Breast epithelium (tissue), 4 donors: ENCODE data around the gene GPER1. TPM values are rescaled to one million over a fixed set of nuclear protein-coding genes. Genes with fewer than 3 reads are reported as not detected.
"Not testable (repeated sequence)": the region's sequence is repeated elsewhere in the genome, so short reads cannot be mapped to it uniquely, and the experiment has no call there.

Source experiments
- DNase-seq, 2 donors: peaks; one replicate each; pipeline ENCODE4 v3.0.0-alpha.2; 2019; ENCODE audit warnings: low spot score in 2 of 2
- H3K27ac ChIP-seq, 2 donors: fragments of 200-600 bp; sonication (generic) in 1 of 2; one replicate each; pipeline ENCODE4 v1.5.1; 2016 to 2019; ENCODE audit warnings: mild to moderate bottlenecking in 1 of 2
- H3K27me3 ChIP-seq, 2 donors: fragments of 200-600 bp; sonication (generic) in 1 of 2; one replicate each; pipeline versions ENCODE4 v1.5.1 to v1.6.0; 2017 to 2019; ENCODE audit warnings: control low read depth in 1 of 2, mild to moderate bottlenecking in 1 of 2
- H3K36me3 ChIP-seq: fragments of 200-600 bp; one replicate; pipeline ENCODE4 v1.5.1; 2019
- H3K4me1 ChIP-seq, 2 donors: fragments of 200-600 bp; sonication (generic); one replicate each; pipeline ENCODE4 v1.5.1; 2016 to 2019; ENCODE audit warnings: control low read depth in 1 of 2
- H3K4me3 ChIP-seq, 3 donors: fragments of 200-600 bp; sonication (generic); 1 replicate in 2 of 3; 2 replicates in 1 of 3; pipeline ENCODE4 v1.5.1; 2016 to 2019; ENCODE audit warnings: mild to moderate bottlenecking in 3 of 3, moderate library complexity in 2 of 3
- H3K9me3 ChIP-seq, 2 donors: fragments of 200-600 bp; sonication (generic) in 1 of 2; one replicate each; pipeline ENCODE4 v1.5.1; 2016 to 2019; ENCODE audit warnings: control low read depth in 1 of 2
- POLR2A ChIP-seq: fragments of 450-650 bp; IDR thresholded peaks from one replicate; pipeline ENCODE4 v1.6.1; 2016; ENCODE audit warnings: antibody characterized with exemption, mild to moderate bottlenecking, moderate library complexity
- POLR2AphosphoS5 ChIP-seq, 3 donors: sonication (generic); formaldehyde crosslinking; IDR thresholded peaks; one replicate each; pipeline ENCODE4 v1.6.1; 2017; ENCODE audit warnings: antibody characterized with exemption in 3 of 3
- intact Hi-C: fragments of 100-400 bp; cut with DNase I; formaldehyde crosslinking; loops from one replicate; pipeline ENCODE4 v1.15.1; 2023; ENCODE audit warnings: low total_unique reads
- total RNA-seq, 3 donors: library from RNA; depleted of rRNA; stranded (reverse); fragments of >200 nt; gene quantifications; one replicate each; pipeline ENCODE4 v1.1.0, GENCODE V29; 2016
- TF ChIP-seq, protein P1 (sequence below), 3 donors: fragments of 450-650 bp; IDR thresholded peaks; one replicate each; pipeline ENCODE4 v1.5.1; 2016 to 2017; ENCODE audit warnings: antibody characterized with exemption in 3 of 3, mild to moderate bottlenecking in 3 of 3, moderate library complexity in 3 of 3

GPER1 gene
- total RNA-seq, 3 donors from 2014 or later, result 2.6 to 3.3 (median 3.2) TPM

DNA sequence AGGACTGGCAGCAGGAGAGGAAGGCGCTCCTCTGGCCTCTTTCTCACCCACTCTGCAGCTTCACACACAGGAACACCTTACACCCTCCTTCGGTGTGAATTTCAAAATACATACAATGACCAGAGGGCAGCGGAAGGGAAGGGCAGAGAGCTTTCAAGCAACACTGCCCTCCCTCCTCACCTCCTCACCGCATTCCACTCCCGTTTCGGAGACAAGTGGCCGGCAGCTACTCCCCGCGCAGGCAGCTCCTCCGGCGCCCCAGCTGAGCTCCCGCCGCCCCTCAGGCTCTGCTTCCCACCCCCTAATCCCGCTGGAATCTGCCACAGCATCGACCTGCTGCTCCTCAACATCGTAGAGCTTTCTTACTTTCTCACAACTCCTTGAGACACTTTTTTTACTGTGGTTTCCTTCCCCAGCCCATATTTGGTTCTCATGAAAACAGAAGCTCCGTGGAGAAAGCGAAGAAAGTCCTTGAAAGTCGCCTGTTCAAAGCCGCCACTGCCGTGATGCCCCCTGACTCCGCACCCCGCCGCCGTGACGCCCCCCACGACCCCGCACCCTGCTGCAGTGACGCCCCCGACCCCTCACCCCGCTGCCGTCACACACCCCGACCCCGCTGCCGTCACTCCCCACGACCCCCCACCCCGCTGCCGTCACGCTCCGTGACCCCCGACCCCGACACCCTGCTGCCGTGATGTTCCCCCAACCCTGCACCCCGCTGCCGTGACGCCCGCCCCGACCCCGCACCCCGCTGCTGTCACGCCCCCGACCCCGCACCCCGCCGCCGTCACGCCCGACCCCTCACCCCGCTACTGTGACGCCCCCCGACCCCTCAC is 14.6 kb upstream of the GPER1 start:
- DNase-seq, result no peak
- no peak overlapping the region for H3K27ac ChIP-seq
- no peaks in the 10 kb centered on the region for H3K27me3 ChIP-seq
- H3K36me3 ChIP-seq, result no peaks in the 10 kb centered on the region
- intact Hi-C loops, result no loop called here
- H3K4me1 ChIP-seq, result no peaks in the 10 kb centered on the region
- no peak overlapping the region for H3K4me3 ChIP-seq
- no peaks in the 10 kb centered on the region for H3K9me3 ChIP-seq
- TF ChIP-seq, protein P1, sequence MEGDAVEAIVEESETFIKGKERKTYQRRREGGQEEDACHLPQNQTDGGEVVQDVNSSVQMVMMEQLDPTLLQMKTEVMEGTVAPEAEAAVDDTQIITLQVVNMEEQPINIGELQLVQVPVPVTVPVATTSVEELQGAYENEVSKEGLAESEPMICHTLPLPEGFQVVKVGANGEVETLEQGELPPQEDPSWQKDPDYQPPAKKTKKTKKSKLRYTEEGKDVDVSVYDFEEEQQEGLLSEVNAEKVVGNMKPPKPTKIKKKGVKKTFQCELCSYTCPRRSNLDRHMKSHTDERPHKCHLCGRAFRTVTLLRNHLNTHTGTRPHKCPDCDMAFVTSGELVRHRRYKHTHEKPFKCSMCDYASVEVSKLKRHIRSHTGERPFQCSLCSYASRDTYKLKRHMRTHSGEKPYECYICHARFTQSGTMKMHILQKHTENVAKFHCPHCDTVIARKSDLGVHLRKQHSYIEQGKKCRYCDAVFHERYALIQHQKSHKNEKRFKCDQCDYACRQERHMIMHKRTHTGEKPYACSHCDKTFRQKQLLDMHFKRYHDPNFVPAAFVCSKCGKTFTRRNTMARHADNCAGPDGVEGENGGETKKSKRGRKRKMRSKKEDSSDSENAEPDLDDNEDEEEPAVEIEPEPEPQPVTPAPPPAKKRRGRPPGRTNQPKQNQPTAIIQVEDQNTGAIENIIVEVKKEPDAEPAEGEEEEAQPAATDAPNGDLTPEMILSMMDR (IDR thresholded peaks at IDR 0.05), result no peak
- TF ChIP-seq POLR2A (no peak), POLR2AphosphoS5 (IDR thresholded peaks at IDR 0.05) (no peak)

- intact Hi-C loops, H3K27ac ChIP-seq, H3K9me3 ChIP-seq, H3K36me3 ChIP-seq, DNase-seq, H3K4me3 ChIP-seq, H3K27me3 ChIP-seq, H3K4me1 ChIP-seq: not testable (repeated sequence)
Observed at GRCh38 chr7:1074018-1074417, 13.9 kb upstream of the GPER1 start.

DNA sequence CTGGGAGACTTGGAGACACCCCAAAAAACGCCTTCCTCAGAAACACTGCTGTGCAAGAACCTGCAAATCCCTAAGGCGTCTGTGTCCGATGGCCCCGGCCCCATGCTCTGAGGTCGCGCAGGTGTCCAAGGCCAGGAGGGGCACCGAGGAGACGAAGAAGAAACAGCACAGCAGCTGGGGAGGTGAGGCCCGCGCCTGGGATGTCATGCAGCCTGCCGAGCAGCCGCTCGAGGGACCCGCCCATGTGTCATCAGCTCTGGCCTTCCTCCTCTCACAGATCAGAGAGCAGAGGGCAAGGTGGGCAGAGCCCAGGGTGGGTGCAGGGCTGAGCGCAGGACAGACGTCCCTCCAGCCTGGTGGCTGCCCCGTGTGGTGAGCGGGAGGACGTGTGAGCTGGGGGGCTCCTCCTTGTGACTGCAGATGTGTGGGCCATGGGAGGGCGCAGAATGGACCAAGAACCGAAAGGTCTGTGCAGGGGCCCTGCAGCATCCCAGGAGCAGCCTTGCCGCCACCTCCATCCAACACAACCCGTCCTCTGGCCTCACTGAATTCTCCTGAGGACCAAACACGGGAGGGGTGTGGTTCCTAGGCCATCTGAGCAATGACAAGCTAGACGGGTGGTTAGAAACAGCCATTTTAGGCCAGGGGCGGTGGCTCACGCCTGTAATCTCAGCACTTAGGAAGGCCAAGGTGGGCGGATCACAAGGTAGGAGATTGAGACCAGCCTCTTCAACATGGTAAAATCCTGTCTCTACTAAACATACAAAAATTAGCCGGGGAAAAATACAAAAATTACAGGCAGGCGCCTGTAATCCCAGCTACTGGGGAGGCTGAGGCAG is 13.1 kb upstream of the GPER1 start:
- TF ChIP-seq, protein P1 (IDR thresholded peaks at IDR 0.05), result no peak
- TF ChIP-seq POLR2A (no peak), POLR2AphosphoS5 (IDR thresholded peaks at IDR 0.05) (no peak)
- intact Hi-C loops, result no loop called here
- no peak for DNase-seq
- no peaks in the 10 kb centered on the region for H3K36me3 ChIP-seq
- H3K9me3 ChIP-seq, result no peaks in the 10 kb centered on the region
- no peak overlapping the region for H3K4me3 ChIP-seq
- H3K4me1 ChIP-seq, result no peaks in the 10 kb centered on the region
- no peak overlapping the region for H3K27ac ChIP-seq
- no peaks in the 10 kb centered on the region for H3K27me3 ChIP-seq

DNA sequence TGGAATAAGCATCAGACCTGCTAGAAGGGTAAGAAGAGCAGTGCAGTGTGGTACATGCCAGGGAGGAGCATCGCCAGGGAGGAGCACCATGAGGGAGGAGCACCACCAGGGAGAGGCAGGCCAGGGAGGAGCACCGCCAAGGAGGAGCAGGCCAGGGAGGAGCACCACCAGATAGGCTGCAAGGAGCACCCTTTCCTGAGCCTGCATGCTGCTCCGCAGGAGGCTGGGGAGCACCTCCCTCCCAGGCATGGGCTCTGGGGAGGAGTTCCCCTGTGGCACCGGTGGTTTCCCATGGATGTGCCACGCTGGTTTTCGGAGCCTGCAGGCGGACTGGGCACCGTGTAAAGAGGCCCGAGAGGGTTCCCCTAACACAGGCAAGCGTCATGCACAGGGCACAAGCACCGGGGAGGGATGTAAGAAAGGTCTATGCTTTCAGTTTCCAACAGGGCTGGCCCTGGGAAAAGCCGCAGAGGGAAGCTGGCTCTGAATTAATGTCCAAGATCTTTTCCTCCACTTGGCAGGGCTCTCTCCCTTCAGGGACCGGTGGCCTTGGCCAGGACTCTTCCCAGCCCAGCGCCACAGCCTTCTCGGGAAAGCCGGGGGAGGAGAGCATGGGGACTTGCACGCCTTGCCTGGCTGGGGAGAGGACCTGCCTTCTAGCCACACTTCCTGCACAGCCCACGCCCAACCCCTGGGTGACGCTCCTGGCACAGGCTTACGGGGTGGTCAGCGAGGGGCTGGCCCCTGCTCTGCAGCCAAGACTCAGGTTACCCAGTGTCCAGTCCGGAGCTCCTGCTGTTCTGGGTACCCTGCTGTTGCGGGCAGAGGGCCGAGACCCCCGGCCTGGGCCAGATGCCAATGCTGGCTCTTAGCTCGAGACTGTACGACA is 11.5 kb upstream of the GPER1 start:
- TF ChIP-seq POLR2A (no peak), POLR2AphosphoS5 (IDR thresholded peaks at IDR 0.05) (no peak)
- TF ChIP-seq, protein P1 (IDR thresholded peaks at IDR 0.05), result no peak
- H3K27me3 ChIP-seq, result no peaks in the 10 kb centered on the region
- intact Hi-C loops, result no loop called here
- no peaks in the 10 kb centered on the region for H3K36me3 ChIP-seq
- peak overlapping the region; percentile 13 to 51 (median 30) for H3K4me3 ChIP-seq
- no peaks in the 10 kb centered on the region for H3K9me3 ChIP-seq
- no peaks in the 10 kb centered on the region for H3K4me1 ChIP-seq
- no peak for DNase-seq
- peak overlapping the region in 1 of 2 donors; percentile 70 for H3K27ac ChIP-seq

GRCh38 chr7:1078519-1078918 is 9.4 kb upstream of the GPER1 start:
- intact Hi-C loops, result no loop called here

More at GRCh38 chr7:1078519-1078918, 9.4 kb upstream of the GPER1 start:
- H3K9me3 ChIP-seq, result no peaks in the 10 kb centered on the region
- no peaks in the 10 kb centered on the region for H3K27me3 ChIP-seq
- H3K4me1 ChIP-seq, result no peaks in the 10 kb centered on the region
- no peaks in the 10 kb centered on the region for H3K36me3 ChIP-seq
- H3K27ac ChIP-seq, result peak overlapping the region in 1 of 2 donors; percentile 38
- no peak overlapping the region for H3K4me3 ChIP-seq
- no peak for TF ChIP-seq POLR2A
- TF ChIP-seq, protein P1 (IDR thresholded peaks at IDR 0.05), result no peak
- TF ChIP-seq POLR2AphosphoS5 (IDR thresholded peaks at IDR 0.05), result no peak
- DNase-seq, result no peak
